Ishikawa (cell line): ENCODE data around the gene DNAH17.

Experiments
- CEBPB ChIP-seq: IDR thresholded peaks from 2 replicates; pipeline ENCODE4 v1.6.1; 2012
- CREB1 ChIP-seq: IDR thresholded peaks from 2 replicates; pipeline ENCODE4 v1.6.1; 2012; ENCODE audit warnings: low read depth
- EGR1 ChIP-seq: IDR thresholded peaks from 2 replicates; pipeline ENCODE4 v1.6.1; 2012
- EP300 ChIP-seq: IDR thresholded peaks from 2 replicates; pipeline ENCODE4 v1.6.1; 2012; ENCODE audit warnings: borderline replicate concordance
- FOXM1 ChIP-seq: IDR thresholded peaks from 2 replicates; pipeline ENCODE4 v1.6.1; 2012; ENCODE audit warnings: low read depth, borderline replicate concordance
- MAX ChIP-seq: IDR thresholded peaks from 2 replicates; pipeline ENCODE4 v1.6.1; 2012
- NFIC ChIP-seq: IDR thresholded peaks from 2 replicates; pipeline ENCODE4 v1.6.1; 2012
- RAD21 ChIP-seq: IDR thresholded peaks from 2 replicates; pipeline ENCODE4 v1.6.1; 2012; ENCODE audit warnings: low read depth
- REST ChIP-seq: IDR thresholded peaks from 2 replicates; pipeline ENCODE4 v1.6.1; 2012; ENCODE audit warnings: low read depth, mild to moderate bottlenecking
- TAF1 ChIP-seq: IDR thresholded peaks from 2 replicates; pipeline ENCODE4 v1.6.1; 2012; ENCODE audit warnings: low read depth, mild to moderate bottlenecking
- TCF12 ChIP-seq: IDR thresholded peaks from 2 replicates; pipeline ENCODE4 v1.6.1; 2012; ENCODE audit warnings: low read depth
- TEAD4 ChIP-seq: IDR thresholded peaks from 2 replicates; pipeline ENCODE4 v1.6.1; 2012
- YY1 ChIP-seq: IDR thresholded peaks from 2 replicates; pipeline ENCODE4 v1.6.1; 2012; ENCODE audit warnings: low read depth
- ZBTB7A ChIP-seq: IDR thresholded peaks from 2 replicates; pipeline ENCODE4 v1.6.1; 2012; ENCODE audit warnings: low read depth
- TF ChIP-seq, protein P1 (sequence below): IDR thresholded peaks from 2 replicates; pipeline ENCODE4 v1.6.1; 2012

The DNAH17 gene

DNA sequence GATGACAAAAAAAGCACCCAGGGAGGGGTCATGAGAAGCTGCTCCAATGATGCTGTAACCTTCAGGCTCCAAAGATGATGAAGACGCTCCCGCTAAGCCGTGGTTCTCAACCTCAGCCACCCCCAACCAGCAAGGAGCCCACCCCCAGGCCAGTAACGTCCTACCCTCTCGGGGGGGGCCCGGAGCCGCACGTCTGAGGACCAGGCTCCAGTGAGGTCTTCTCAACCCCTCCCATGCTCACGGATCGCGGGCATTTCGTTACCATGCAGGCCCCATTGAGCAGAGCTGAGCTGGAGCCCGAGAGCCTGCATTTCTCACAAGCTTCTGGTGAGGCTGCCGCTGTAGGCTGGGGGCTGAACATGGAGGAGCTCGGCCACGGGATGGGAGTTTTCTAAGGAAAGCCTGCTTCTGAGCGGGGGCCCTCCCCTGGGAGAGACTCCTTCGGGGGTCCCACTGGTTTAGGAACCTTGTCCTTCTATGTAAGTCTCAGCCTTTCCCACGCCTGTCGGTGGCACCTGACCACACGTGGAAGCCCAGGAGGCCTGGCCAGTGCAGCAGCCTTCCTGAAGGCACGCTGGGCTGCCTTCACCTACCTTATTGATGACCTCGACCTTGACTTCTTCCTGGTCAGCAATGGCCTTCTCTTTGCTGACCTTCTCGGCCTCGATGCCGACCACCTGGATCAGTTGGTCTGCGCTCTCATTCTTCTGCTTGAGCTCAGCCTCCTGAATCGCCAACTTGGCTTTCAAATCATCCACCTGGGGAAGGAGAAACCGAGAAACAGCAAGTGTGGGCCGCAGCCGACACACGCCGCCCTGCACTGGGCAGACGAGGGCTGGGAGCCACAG is 116.0 kb downstream of the DNAH17 start:
- TF ChIP-seq ZBTB7A (no peak), CEBPB (no peak), CREB1 (no peak)
- TF ChIP-seq, protein P1, sequence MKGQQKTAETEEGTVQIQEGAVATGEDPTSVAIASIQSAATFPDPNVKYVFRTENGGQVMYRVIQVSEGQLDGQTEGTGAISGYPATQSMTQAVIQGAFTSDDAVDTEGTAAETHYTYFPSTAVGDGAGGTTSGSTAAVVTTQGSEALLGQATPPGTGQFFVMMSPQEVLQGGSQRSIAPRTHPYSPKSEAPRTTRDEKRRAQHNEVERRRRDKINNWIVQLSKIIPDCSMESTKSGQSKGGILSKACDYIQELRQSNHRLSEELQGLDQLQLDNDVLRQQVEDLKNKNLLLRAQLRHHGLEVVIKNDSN: no peak

- TF ChIP-seq RAD21: no peak
- no peak for TF ChIP-seq CREB1
- no peak for TF ChIP-seq ZBTB7A
- TF ChIP-seq TAF1: no peak
- no peak for TF ChIP-seq MAX
- TF ChIP-seq FOXM1: no peak
- TF ChIP-seq NFIC: no peak
- TF ChIP-seq TCF12: no peak
- TF ChIP-seq, protein P1: no peak
- no peak for TF ChIP-seq EGR1
- TF ChIP-seq REST: no peak
- TF ChIP-seq CEBPB: no peak
- no peak for TF ChIP-seq EP300
- TF ChIP-seq YY1: no peak
These were observed 117.0 kb downstream of the DNAH17 start for GRCh38 chr17:78460176-78460675.

DNA sequence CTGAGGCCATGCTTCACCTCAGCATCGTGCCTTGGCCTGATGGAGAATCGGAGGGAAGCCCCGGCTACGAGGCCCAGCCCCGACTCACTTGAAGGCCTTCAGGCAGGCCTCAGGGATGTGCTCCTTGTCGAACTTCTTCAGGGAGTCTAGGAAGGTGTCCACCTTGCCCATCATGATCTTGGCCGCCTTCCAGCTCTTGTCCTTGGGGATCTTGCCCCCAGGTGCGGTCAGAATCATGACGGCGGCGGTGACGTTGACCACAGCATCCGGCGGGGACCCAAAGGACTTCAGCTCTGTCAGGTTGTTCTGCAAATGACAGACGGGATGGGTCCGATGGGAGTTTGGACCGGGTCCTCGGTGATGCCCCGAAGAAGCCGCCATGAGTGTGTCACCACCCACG is 117.5 kb downstream of the DNAH17 start:
- no peak for TF ChIP-seq RAD21
- TF ChIP-seq CREB1: no peak
- no peak for TF ChIP-seq MAX
- no peak for TF ChIP-seq YY1
- no peak for TF ChIP-seq ZBTB7A
- no peak for TF ChIP-seq EP300
- TF ChIP-seq NFIC: no peak
- no peak for TF ChIP-seq TAF1
- TF ChIP-seq EGR1: no peak
- TF ChIP-seq TCF12: no peak
- no peak for TF ChIP-seq TEAD4
- no peak for TF ChIP-seq CEBPB
- TF ChIP-seq, protein P1: no peak
- no peak for TF ChIP-seq FOXM1
- no peak for TF ChIP-seq REST

DNA sequence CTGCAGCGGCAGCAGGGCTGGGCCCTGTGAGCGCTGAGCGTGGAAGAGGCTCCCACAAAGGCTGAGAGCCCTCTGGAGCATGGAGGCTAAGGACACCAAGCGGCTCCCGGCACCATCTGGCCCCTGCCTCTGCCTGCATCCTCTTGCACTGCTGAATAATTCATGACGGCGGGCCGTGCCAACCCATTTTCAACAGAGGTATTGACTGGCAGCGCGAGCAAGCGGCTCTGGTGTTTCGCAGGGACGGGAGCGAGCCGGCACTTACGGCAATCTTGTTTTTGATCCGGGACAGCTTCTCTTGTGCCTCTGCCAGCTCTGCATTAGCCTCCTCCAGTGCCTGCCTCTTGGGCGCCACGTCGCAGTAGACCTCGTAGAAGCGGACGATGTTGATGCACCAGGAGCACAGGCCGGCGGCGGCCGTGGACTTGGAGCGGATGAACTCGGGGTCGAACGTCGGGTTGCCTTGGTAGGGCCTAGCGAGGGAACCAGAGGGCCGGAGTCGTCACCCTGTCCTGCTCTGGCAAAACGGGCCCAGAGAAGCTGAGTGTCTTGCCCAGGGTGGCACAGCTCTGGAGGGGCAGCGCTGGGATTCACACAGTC is 118.4 kb downstream of the DNAH17 start:
- no peak for TF ChIP-seq YY1
- TF ChIP-seq NFIC: no peak
- TF ChIP-seq EP300: no peak
- TF ChIP-seq TCF12: no peak
- TF ChIP-seq ZBTB7A: no peak
- no peak for TF ChIP-seq TAF1
- no peak for TF ChIP-seq MAX
- no peak for TF ChIP-seq CREB1
- TF ChIP-seq, protein P1: no peak
- TF ChIP-seq FOXM1: no peak
- no peak for TF ChIP-seq TEAD4
- no peak for TF ChIP-seq REST
